Duodenal mucosa (tissue), 2 donors: ENCODE results near the gene DDX23.
A peak's percentile ranks its signal among the peaks of the same experiment; 100 is the strongest.
"Not testable (repeated sequence)": the region's sequence is repeated elsewhere in the genome, so short reads cannot be mapped to it uniquely, and the experiment has no call there.

Source experiments
- H3K27ac ChIP-seq: one replicate; pipeline ENCODE4 v1.7.0; 2013; ENCODE audit warnings: low read depth, low read length
- H3K27me3 ChIP-seq, 2 donors: one replicate each; pipeline ENCODE4 v1.7.0; 2013; ENCODE audit warnings: low read length in 2 of 2, control low read depth in 1 of 2; ENCODE audit not compliant: insufficient read depth in 2 of 2, control insufficient read depth in 1 of 2
- H3K36me3 ChIP-seq, 2 donors: one replicate each; pipeline ENCODE4 v1.7.0; 2013; ENCODE audit warnings: low read length in 2 of 2, control low read depth in 1 of 2; ENCODE audit not compliant: insufficient read depth in 2 of 2, control insufficient read depth in 1 of 2
- H3K4me1 ChIP-seq, 2 donors: one replicate each; pipeline ENCODE4 v1.7.0; 2013; ENCODE audit warnings: low read length in 2 of 2, control low read depth in 1 of 2; ENCODE audit not compliant: insufficient read depth in 2 of 2, control insufficient read depth in 1 of 2
- H3K4me3 ChIP-seq, 2 donors: one replicate each; pipeline ENCODE4 v1.7.0; 2013; ENCODE audit warnings: low read length in 2 of 2, low read depth in 1 of 2
- H3K9ac ChIP-seq, 2 donors: one replicate each; pipeline ENCODE4 v1.7.0; 2013; ENCODE audit warnings: low read length in 2 of 2, low read depth in 1 of 2
- H3K9me3 ChIP-seq, 2 donors: one replicate each; pipeline ENCODE4 v1.7.0; 2013; ENCODE audit warnings: low read length in 2 of 2, control low read depth in 1 of 2; ENCODE audit not compliant: control insufficient read depth in 1 of 2

The DDX23 gene

GRCh38 chr12:48852734-48853688, 1.0 kb upstream of the DDX23 start:
- no peaks in the 10 kb centered on the region for H3K9me3 ChIP-seq
- peaks cover 0 to 8% of the 10 kb centered on the region in 2 donors for H3K36me3 ChIP-seq
- no peaks in the 10 kb centered on the region for H3K27me3 ChIP-seq
- H3K4me3 ChIP-seq = peak overlapping the region; percentile 83 to 96
- peak overlapping the region; percentile 32 to 56 for H3K9ac ChIP-seq
- H3K4me1 ChIP-seq = peaks cover 18 to 20% of the 10 kb centered on the region in 2 donors
- H3K27ac ChIP-seq = no peak overlapping the region

- not testable (repeated sequence) for H3K4me1 ChIP-seq, H3K4me3 ChIP-seq, H3K27me3 ChIP-seq, H3K27ac ChIP-seq, H3K9me3 ChIP-seq, H3K9ac ChIP-seq
- peaks cover 37 to 62% of the 10 kb centered on the region in 2 donors for H3K36me3 ChIP-seq
These were observed 9.9 kb downstream of the DDX23 start for GRCh38 chr12:48842021-48842420.

GRCh38 chr12:48838048-48838447, 13.9 kb downstream of the DDX23 start:
- Histone ChIP-seq H3K36me3 (peaks cover 48 to 68% of the 10 kb centered on the region in 2 donors), H3K4me3 (no peak overlapping the region), H3K4me1 (no peaks in the 10 kb centered on the region), H3K9ac (no peak overlapping the region), H3K27ac (no peak overlapping the region), H3K27me3 (no peaks in the 10 kb centered on the region), H3K9me3 (no peaks in the 10 kb centered on the region)

- no peak overlapping the region for H3K27ac ChIP-seq
- peaks cover 76 to 87% of the 10 kb centered on the region in 2 donors for H3K36me3 ChIP-seq
These were observed 19.5 kb downstream of the DDX23 start for GRCh38 chr12:48832321-48833060.

GRCh38 chr12:48831257-48831656, 20.7 kb downstream of the DDX23 start:
- Histone ChIP-seq H3K36me3 (peaks cover 71 to 87% of the 10 kb centered on the region in 2 donors), H3K4me1 (no peaks in the 10 kb centered on the region), H3K27me3 (no peaks in the 10 kb centered on the region), H3K9me3 (no peaks in the 10 kb centered on the region), H3K9ac (no peak overlapping the region), H3K27ac (no peak overlapping the region), H3K4me3 (no peak overlapping the region)

More at GRCh38 chr12:48832321-48833060, 19.5 kb downstream of the DDX23 start:
- H3K4me3 ChIP-seq = no peak overlapping the region
- H3K9ac ChIP-seq = no peak overlapping the region
- no peaks in the 10 kb centered on the region for H3K4me1 ChIP-seq
- no peaks in the 10 kb centered on the region for H3K27me3 ChIP-seq
- H3K9me3 ChIP-seq = no peaks in the 10 kb centered on the region

GRCh38 chr12:48828841-48829575, 23.0 kb downstream of the DDX23 start:
- Histone ChIP-seq H3K9ac (no peak overlapping the region), H3K27ac (no peak overlapping the region), H3K36me3 (peaks cover 64 to 89% of the 10 kb centered on the region in 2 donors), H3K9me3 (no peaks in the 10 kb centered on the region), H3K4me3 (no peak overlapping the region), H3K4me1 (no peaks in the 10 kb centered on the region), H3K27me3 (no peaks in the 10 kb centered on the region)

GRCh38 chr12:48828293-48828692, 23.7 kb downstream of the DDX23 start:
- Histone ChIP-seq H3K4me3 (no peak overlapping the region), H3K9me3 (no peaks in the 10 kb centered on the region), H3K4me1 (no peaks in the 10 kb centered on the region), H3K27me3 (no peaks in the 10 kb centered on the region), H3K36me3 (peaks cover 58 to 84% of the 10 kb centered on the region in 2 donors), H3K9ac (no peak overlapping the region), H3K27ac (no peak overlapping the region)

GRCh38 chr12:48827513-48828096, 24.4 kb downstream of the DDX23 start:
- peaks cover 2 to 5% of the 10 kb centered on the region in 2 donors for H3K4me1 ChIP-seq
- peaks cover 51 to 79% of the 10 kb centered on the region in 2 donors for H3K36me3 ChIP-seq
- H3K9me3 ChIP-seq = no peaks in the 10 kb centered on the region
- H3K4me3 ChIP-seq = no peak overlapping the region
- no peaks in the 10 kb centered on the region for H3K27me3 ChIP-seq
- no peak overlapping the region for H3K27ac ChIP-seq
- no peak overlapping the region for H3K9ac ChIP-seq

GRCh38 chr12:48827026-48827425, 24.9 kb downstream of the DDX23 start:
- Histone ChIP-seq H3K4me1 (peaks cover 8 to 9% of the 10 kb centered on the region in 2 donors), H3K9me3 (no peaks in the 10 kb centered on the region), H3K9ac (no peak overlapping the region), H3K27ac (no peak overlapping the region), H3K36me3 (peaks cover 45 to 73% of the 10 kb centered on the region in 2 donors), H3K4me3 (no peak overlapping the region), H3K27me3 (no peaks in the 10 kb centered on the region)
